NT2/D1 (cell line): Measurements from ENCODE around the gene ZNF358.

Experiments used
- YY1 ChIP-seq: IDR thresholded peaks from 2 replicates; pipeline ENCODE4 v1.6.1; 2011; ENCODE audit not compliant: insufficient read length, insufficient read depth
- ZNF274 ChIP-seq: IDR thresholded peaks from 2 replicates; pipeline ENCODE4 v1.6.1; 2011; ENCODE audit warnings: mild to moderate bottlenecking, low read depth, low read length

- no peak for TF ChIP-seq YY1
- TF ChIP-seq ZNF274: no peak
These were observed 44.4 kb downstream of the ZNF358 start for GRCh38 chr19:7560255-7560654.
